ENCODE data around the gene PCED1B.

Gene PCED1B

DNA sequence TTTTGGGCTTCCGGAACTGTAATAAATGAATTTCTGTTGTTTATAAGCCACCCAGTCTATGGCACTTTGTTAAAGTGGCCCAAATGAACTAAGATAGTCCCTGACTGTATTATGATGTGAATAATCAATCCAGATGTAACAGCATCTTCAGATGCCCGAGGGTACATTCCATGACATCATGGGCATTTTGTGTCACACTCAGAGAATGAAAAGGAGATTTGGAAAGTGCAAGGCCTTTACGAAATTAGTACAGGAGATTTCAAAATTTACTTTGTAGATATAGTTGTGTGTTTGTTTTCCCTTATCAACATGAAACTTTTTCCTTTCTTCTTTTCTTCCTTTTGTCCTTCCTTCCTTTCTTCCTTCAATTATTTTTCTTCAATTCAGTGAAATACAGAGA, 54.6 kb downstream of the PCED1B start:
- Histone ChIP-seq H3K27me3 (replicated peaks; ENCODE audit: control insufficient read depth, insufficient read depth, low read length) (no peaks in the 10 kb centered on the region), H3K4me3 (replicated peaks; ENCODE audit: low read depth, low read length) (no peak overlapping the region), H3K36me3 (ENCODE audit: control insufficient read depth, insufficient read depth, low read length) (no peaks in the 10 kb centered on the region)
- DNase-seq (ENCODE audit: extremely low read depth, insufficient read length), result no peak
- no peak for TF ChIP-seq CTCF (IDR thresholded peaks at IDR 0.05; ENCODE audit: insufficient read depth, low read length, poor library complexity, severe bottlenecking)

DNA sequence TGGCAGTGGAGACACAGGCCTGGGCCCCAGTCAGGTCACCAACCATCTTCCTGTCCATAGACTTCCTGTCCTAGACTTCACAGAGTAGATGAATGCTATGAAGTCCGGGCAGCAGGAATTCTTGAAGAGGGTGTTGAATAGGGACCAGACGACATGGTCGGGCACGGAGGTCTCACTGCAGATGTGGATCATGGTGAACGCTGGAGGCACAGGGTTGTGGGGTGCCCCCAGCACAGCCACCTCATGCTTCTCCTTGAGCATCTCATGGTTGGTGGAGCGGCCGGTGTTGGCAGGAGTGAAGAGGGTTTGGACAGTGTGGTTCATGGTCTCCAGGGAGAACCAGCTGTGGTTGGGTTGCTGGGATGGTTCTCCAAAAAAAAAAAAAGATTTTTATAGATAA, 56.2 kb downstream of the PCED1B start:
- DNase-seq (ENCODE audit: extremely low read depth, insufficient read length), result no peak
- TF ChIP-seq CTCF (IDR thresholded peaks at IDR 0.05; ENCODE audit: insufficient read depth, low read length, poor library complexity, severe bottlenecking), result no peak
- Histone ChIP-seq H3K4me3 (replicated peaks; ENCODE audit: low read depth, low read length) (no peak overlapping the region), H3K27me3 (replicated peaks; ENCODE audit: control insufficient read depth, insufficient read depth, low read length) (no peaks in the 10 kb centered on the region), H3K36me3 (ENCODE audit: control insufficient read depth, insufficient read depth, low read length) (no peaks in the 10 kb centered on the region)

- no peak overlapping the region for H3K4me3 ChIP-seq (replicated peaks; ENCODE audit: low read depth, low read length)
- TF ChIP-seq CTCF (IDR thresholded peaks at IDR 0.05; ENCODE audit: insufficient read depth, low read length, poor library complexity, severe bottlenecking), result no peak
- H3K27me3 ChIP-seq (replicated peaks; ENCODE audit: control insufficient read depth, insufficient read depth, low read length), result no peaks in the 10 kb centered on the region
- no peaks in the 10 kb centered on the region for H3K36me3 ChIP-seq (ENCODE audit: control insufficient read depth, insufficient read depth, low read length)
- no peak for DNase-seq (ENCODE audit: extremely low read depth, insufficient read length)
Measured at GRCh38 chr12:47139000-47139681, 59.7 kb downstream of the PCED1B start.

GRCh38 chr12:47141459-47141858, 62.0 kb downstream of the PCED1B start:
- H3K36me3 ChIP-seq (ENCODE audit: control insufficient read depth, insufficient read depth, low read length), result no peaks in the 10 kb centered on the region
- H3K4me3 ChIP-seq (replicated peaks; ENCODE audit: low read depth, low read length), result no peak overlapping the region
- DNase-seq (ENCODE audit: extremely low read depth, insufficient read length), result no peak
- no peaks in the 10 kb centered on the region for H3K27me3 ChIP-seq (replicated peaks; ENCODE audit: control insufficient read depth, insufficient read depth, low read length)
- no peak for TF ChIP-seq CTCF (IDR thresholded peaks at IDR 0.05; ENCODE audit: insufficient read depth, low read length, poor library complexity, severe bottlenecking)

DNA sequence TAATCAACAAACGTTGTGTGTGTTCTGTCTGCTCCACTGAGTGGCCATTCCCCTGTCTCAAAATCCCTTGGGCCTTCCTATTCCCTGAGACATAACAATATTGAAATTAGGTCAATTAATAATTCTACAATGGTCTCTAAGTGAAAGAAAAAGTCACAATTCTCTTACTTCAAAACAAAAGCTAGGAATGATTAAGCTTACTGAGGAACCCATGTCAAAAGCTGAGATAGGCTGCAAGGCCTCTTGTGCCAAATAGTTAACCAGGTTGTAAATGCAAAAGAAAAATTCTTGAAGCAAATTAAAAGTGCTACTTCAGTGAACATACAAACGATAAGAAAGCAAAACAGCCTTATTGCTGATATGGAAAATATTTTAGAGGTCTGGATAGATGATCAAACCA, 65.3 kb downstream of the PCED1B start:
- no peaks in the 10 kb centered on the region for H3K27me3 ChIP-seq (replicated peaks; ENCODE audit: control insufficient read depth, insufficient read depth, low read length)
- H3K36me3 ChIP-seq (ENCODE audit: control insufficient read depth, insufficient read depth, low read length), result no peaks in the 10 kb centered on the region
- H3K4me3 ChIP-seq (replicated peaks; ENCODE audit: low read depth, low read length), result no peak overlapping the region
- DNase-seq (ENCODE audit: extremely low read depth, insufficient read length), result no peak
- no peak for TF ChIP-seq CTCF (IDR thresholded peaks at IDR 0.05; ENCODE audit: insufficient read depth, low read length, poor library complexity, severe bottlenecking)

GRCh38 chr12:47145188-47145587, 65.8 kb downstream of the PCED1B start:
- Histone ChIP-seq H3K4me3 (replicated peaks; ENCODE audit: low read depth, low read length) (no peak overlapping the region), H3K36me3 (ENCODE audit: control insufficient read depth, insufficient read depth, low read length) (no peaks in the 10 kb centered on the region), H3K27me3 (replicated peaks; ENCODE audit: control insufficient read depth, insufficient read depth, low read length) (no peaks in the 10 kb centered on the region)
- DNase-seq (ENCODE audit: extremely low read depth, insufficient read length), result no peak
- TF ChIP-seq CTCF (IDR thresholded peaks at IDR 0.05; ENCODE audit: insufficient read depth, low read length, poor library complexity, severe bottlenecking), result no peak

All from GM06990 (cell line).